ENCODE results near the gene CDC25B.

Gene CDC25B

DNA sequence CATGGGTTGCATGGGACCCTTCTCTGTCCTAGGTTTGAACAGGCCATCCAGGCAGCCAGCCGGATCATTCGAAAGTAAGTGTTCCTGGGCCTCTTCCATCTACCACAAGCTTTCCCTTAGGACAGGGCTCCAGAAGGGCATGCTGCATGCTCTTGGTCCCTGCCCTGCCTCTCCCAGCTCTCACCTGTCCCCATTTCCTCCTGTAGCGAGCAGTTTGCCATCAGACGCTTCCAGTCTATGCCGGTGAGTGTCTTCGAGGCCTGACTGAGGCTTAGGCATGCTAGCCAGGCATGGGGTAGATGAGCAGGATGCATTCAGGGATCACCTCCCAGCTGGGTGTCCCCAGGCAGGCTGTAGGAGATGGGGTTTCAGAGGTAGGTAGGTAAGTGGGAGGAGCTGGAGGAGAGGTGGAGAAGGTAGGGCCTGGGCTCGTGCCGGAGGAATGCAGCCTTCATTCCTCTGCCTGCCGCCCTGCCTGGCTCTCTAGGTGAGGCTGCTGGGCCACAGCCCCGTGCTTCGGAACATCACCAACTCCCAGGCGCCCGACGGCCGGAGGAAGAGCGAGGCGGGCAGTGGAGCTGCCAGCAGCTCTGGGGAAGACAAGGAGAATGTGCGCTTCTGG is 4.3 kb downstream of the CDC25B start:
- no peak for DNase-seq (ENCODE audit: low read depth in 2 of 2)
- TF ChIP-seq, protein P1, sequence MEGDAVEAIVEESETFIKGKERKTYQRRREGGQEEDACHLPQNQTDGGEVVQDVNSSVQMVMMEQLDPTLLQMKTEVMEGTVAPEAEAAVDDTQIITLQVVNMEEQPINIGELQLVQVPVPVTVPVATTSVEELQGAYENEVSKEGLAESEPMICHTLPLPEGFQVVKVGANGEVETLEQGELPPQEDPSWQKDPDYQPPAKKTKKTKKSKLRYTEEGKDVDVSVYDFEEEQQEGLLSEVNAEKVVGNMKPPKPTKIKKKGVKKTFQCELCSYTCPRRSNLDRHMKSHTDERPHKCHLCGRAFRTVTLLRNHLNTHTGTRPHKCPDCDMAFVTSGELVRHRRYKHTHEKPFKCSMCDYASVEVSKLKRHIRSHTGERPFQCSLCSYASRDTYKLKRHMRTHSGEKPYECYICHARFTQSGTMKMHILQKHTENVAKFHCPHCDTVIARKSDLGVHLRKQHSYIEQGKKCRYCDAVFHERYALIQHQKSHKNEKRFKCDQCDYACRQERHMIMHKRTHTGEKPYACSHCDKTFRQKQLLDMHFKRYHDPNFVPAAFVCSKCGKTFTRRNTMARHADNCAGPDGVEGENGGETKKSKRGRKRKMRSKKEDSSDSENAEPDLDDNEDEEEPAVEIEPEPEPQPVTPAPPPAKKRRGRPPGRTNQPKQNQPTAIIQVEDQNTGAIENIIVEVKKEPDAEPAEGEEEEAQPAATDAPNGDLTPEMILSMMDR (IDR thresholded peaks at IDR 0.05; ENCODE audit: low read depth, low read length): no peak
- H3K4me3 ChIP-seq (replicated peaks in 1 of 2; ENCODE audit: low read depth in 2 of 2, low read length in 2 of 2): no peak overlapping the region

GRCh38 chr20:3800878-3801260 is 4.8 kb downstream of the CDC25B start:
- TF ChIP-seq, protein P1 (IDR thresholded peaks at IDR 0.05; ENCODE audit: low read depth, low read length): no peak
- no peak overlapping the region for H3K4me3 ChIP-seq (replicated peaks in 1 of 2; ENCODE audit: low read depth in 2 of 2, low read length in 2 of 2)
- no peak for DNase-seq (ENCODE audit: low read depth in 2 of 2)

DNA sequence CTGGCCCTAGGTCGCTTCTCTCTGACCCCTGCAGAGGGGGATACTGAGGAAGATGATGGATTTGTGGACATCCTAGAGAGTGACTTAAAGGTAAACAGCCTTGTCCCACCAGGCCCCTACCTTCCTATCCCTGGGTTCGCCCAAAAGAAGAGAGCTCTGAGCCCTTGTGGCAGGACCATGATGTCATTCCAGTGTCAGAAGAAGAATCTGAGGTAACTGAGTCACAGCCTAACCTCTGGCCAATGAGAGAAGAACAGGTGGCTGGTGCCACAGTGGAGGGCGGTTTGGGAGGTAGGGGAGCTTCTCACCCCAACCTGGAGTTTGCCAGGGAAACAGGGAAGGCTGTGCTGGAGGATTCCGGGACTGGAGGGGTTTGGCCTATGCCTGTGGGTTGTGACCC is 5.2 kb downstream of the CDC25B start:
- DNase-seq (ENCODE audit: low read depth in 2 of 2): no peak
- TF ChIP-seq, protein P1 (IDR thresholded peaks at IDR 0.05; ENCODE audit: low read depth, low read length): no peak
- H3K4me3 ChIP-seq (replicated peaks in 1 of 2; ENCODE audit: low read depth in 2 of 2, low read length in 2 of 2): no peak overlapping the region

DNA sequence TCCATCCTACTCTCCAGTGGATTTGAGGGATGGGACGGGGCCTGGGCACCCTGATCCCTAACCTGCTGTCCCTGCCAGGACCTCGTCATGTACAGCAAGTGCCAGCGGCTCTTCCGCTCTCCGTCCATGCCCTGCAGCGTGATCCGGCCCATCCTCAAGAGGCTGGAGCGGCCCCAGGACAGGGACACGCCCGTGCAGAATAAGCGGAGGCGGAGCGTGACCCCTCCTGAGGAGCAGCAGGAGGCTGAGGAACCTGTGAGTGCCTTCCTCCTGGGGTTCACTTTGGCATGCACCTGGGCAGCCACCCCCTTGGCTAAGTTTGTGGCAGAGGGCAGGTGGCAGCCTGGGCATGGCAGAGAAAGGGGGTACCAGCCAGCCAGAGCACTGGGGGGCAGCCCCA is 5.7 kb downstream of the CDC25B start:
- H3K4me3 ChIP-seq (replicated peaks in 1 of 2; ENCODE audit: low read depth in 2 of 2, low read length in 2 of 2): no peak overlapping the region
- TF ChIP-seq, protein P1 (IDR thresholded peaks at IDR 0.05; ENCODE audit: low read depth, low read length): no peak
- no peak for DNase-seq (ENCODE audit: low read depth in 2 of 2)

- TF ChIP-seq, protein P1 (IDR thresholded peaks at IDR 0.05; ENCODE audit: low read depth, low read length): no peak
- no peak for DNase-seq (ENCODE audit: low read depth in 2 of 2)
- H3K4me3 ChIP-seq (replicated peaks in 1 of 2; ENCODE audit: low read depth in 2 of 2, low read length in 2 of 2): no peak overlapping the region
Observed at GRCh38 chr20:3802524-3803239, 6.6 kb downstream of the CDC25B start.

DNA sequence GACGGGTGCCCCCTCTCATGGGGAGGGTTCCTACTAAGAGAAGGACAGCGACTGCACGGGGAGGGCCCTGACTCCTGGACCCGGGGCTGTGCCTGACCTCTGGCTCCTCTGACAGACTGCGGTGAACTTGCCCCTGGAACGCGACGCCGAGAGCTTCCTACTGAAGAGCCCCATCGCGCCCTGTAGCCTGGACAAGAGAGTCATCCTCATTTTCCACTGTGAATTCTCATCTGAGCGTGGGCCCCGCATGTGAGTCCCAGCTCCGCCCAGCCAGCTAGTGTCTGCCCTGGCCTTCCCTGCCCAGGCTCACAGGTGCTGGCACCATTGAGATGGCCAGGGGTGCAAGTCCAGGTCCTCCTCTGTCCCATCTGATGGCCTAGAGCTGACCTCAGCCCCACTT is 7.2 kb downstream of the CDC25B start:
- DNase-seq (ENCODE audit: low read depth in 2 of 2): no peak
- TF ChIP-seq, protein P1 (IDR thresholded peaks at IDR 0.05; ENCODE audit: low read depth, low read length): no peak
- no peak overlapping the region for H3K4me3 ChIP-seq (replicated peaks in 1 of 2; ENCODE audit: low read depth in 2 of 2, low read length in 2 of 2)

Data from cardiac fibroblast (primary cell).